ENCODE data around the gene NAA80.
"Not testable (repeated sequence)": the region's sequence is repeated elsewhere in the genome, so short reads cannot be mapped to it uniquely, and the experiment has no call there.

GRCh38 chr3:50284121-50284520 lies 15.1 kb downstream of the NAA80 start:
- TF ChIP-seq CTCF (IDR thresholded peaks at IDR 0.05); EP300 (IDR thresholded peaks at IDR 0.05; ENCODE audit: borderline replicate concordance in 1 of 2, low read depth in 1 of 2, low read length in 1 of 2); RAD21 (IDR thresholded peaks at IDR 0.05; ENCODE audit: low read length); NFIC (IDR thresholded peaks at IDR 0.05; ENCODE audit: borderline replicate concordance); SIN3A (IDR thresholded peaks at IDR 0.05; ENCODE audit: borderline replicate concordance, low read depth, low read length): not testable (repeated sequence)

Measured in SK-N-SH (cell line).